ENCODE measurements around the gene ABHD8. TPM values are rescaled to one million over a fixed set of nuclear protein-coding genes. Genes with fewer than 3 reads are reported as not detected.

The ABHD8 gene
- total RNA-seq = 10.8 and 12.1 TPM in 2 replicates

GRCh38 chr19:17303167-17303939, at the start of gene ABHD8:
Gene ABHD8 (minus strand): TSS chr19:17303425. CDS start chr19:17301616, 1,809 bp downstream.

GRCh38 chr19:17336872-17337674, 33.8 kb upstream of the ABHD8 start, which contains the start of gene GTPBP3:
Gene GTPBP3 (plus strand): TSS chr19:17337553. CDS start chr19:17337612, 59 bp downstream.

GRCh38 chr19:17334414-17335409, 31.5 kb upstream of the ABHD8 start, which contains the start of gene ANO8:
Gene ANO8 (minus strand): TSS chr19:17334855. CDS start chr19:17334670, 185 bp downstream.

GRCh38 chr19:17309198-17309964, 6.2 kb upstream of the ABHD8 start, which contains the start of gene DDA1:
Gene DDA1 (plus strand): TSS chr19:17309563. CDS start chr19:17309655, 92 bp downstream.

GRCh38 chr19:17305517-17306284, 2.5 kb upstream of the ABHD8 start, which contains the start of gene MRPL34:
Gene MRPL34 (plus strand): TSS chr19:17305872. CDS start chr19:17305893, 21 bp downstream.

GRCh38 chr19:17281391-17282304, 21.6 kb downstream of the ABHD8 start, which contains the start of gene ANKLE1:
Gene ANKLE1 (plus strand): TSS chr19:17281901. CDS start chr19:17281921, 20 bp downstream.

GRCh38 chr19:17266975-17267788, 36.0 kb downstream of the ABHD8 start, which contains the start of gene BABAM1:
Gene BABAM1 (plus strand): TSS chr19:17267443. CDS start chr19:17268807, 1,364 bp downstream.

GRCh38 chr19:17264641-17264979, 38.6 kb downstream of the ABHD8 start, which contains the start of gene USHBP1:
Gene USHBP1 (minus strand): TSS chr19:17264745. CDS start chr19:17264299, 446 bp downstream.

GRCh38 chr19:17245535-17245984, 57.7 kb downstream of the ABHD8 start, which contains the start of gene NR2F6:
Gene NR2F6 (minus strand): TSS chr19:17245919. CDS start chr19:17245220, 699 bp downstream.

Other genes starting within 250 kb of the ABHD8 start
- gene HAUS8, start 228.0 kb downstream of the ABHD8 start, total RNA-seq = 10.5 TPM in 2 replicates
- 37.3 and 47.1 TPM in 2 replicates for gene MYO9B, start 227.6 kb downstream of the ABHD8 start, total RNA-seq
- 13.2 and 13.3 TPM in 2 replicates for gene USE1, start 88.1 kb downstream of the ABHD8 start, total RNA-seq
- 1.2 and 5.9 TPM in 2 replicates for gene OCEL1, start 77.2 kb downstream of the ABHD8 start, total RNA-seq
- gene NR2F6, start 57.5 kb downstream of the ABHD8 start, total RNA-seq = 121 TPM in 2 replicates
- not detected in 2 replicates for gene USHBP1, start 38.7 kb downstream of the ABHD8 start, total RNA-seq
- 69.9 and 76.7 TPM in 2 replicates for gene BABAM1, start 36.0 kb downstream of the ABHD8 start, total RNA-seq
- 0.85 and 2.2 TPM in 2 replicates for gene ANKLE1, start 21.5 kb downstream of the ABHD8 start, total RNA-seq
- 62.1 and 159 TPM in 2 replicates for gene MRPL34, start 2.4 kb upstream of the ABHD8 start, total RNA-seq
- gene DDA1, start 6.1 kb upstream of the ABHD8 start, total RNA-seq = 22.7 and 31.5 TPM in 2 replicates
- 6.9 TPM in 2 replicates for gene ANO8, start 31.4 kb upstream of the ABHD8 start, total RNA-seq
- 23.6 and 38.2 TPM in 2 replicates for gene GTPBP3, start 34.1 kb upstream of the ABHD8 start, total RNA-seq
- not detected in 2 replicates for gene PLVAP, start 73.9 kb upstream of the ABHD8 start, total RNA-seq
- gene CCDC194, start 90.8 kb upstream of the ABHD8 start, total RNA-seq = not detected in 2 replicates
- not detected in 2 replicates for gene BST2, start 102.2 kb upstream of the ABHD8 start, total RNA-seq
- 67.1 and 78.6 TPM in 2 replicates for gene MVB12A, start 116.6 kb upstream of the ABHD8 start, total RNA-seq
- 0.42 TPM in 1 of 2 replicates, not detected in the other for gene TMEM221, start 145.2 kb upstream of the ABHD8 start, total RNA-seq
- gene NXNL1, start 157.5 kb upstream of the ABHD8 start, total RNA-seq = not detected in 2 replicates
- 10.2 and 11.1 TPM in 2 replicates for gene SLC27A1, start 167.1 kb upstream of the ABHD8 start, total RNA-seq
- 94.9 and 105 TPM in 2 replicates for gene PGLS, start 208.2 kb upstream of the ABHD8 start, total RNA-seq

Data from airway epithelial cell (primary cell).